ENCODE results near the gene JAML. TPM values are rescaled to one million over a fixed set of nuclear protein-coding genes. Genes with fewer than 3 reads are reported as not detected.
A peak's percentile ranks its signal among the peaks of the same experiment; 100 is the strongest.

JAML gene
- total and polyA plus RNA-seq, 12 donors: 0.50 to 19.5 (median 2.1) TPM

DNA sequence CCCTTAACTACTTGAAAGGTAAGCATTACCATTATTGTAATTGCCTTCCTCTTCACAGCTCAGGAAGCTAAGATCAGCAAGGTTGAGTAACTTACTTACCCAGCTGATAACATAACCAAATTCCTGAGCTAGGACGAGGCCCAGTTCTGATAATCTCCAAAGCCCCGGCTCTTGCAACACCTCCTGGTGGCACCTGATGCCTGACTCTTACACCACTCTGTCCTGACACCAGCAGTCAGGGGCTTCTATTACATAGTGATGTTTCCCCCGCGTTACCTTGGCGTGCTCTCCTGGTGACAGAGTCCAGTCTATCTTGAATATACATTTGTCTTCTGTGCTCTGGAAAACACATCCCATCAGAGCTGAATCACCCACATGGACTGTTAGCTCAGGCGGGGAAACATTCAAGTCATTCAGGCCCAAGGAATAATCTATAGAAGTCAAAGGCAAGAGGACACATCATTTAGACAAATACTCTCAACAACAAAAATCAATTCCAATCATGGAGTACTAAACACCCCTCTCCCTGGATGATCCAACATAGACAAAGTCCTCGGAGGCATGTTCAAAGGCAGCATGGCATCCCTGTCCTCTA, 12.6 kb downstream of the JAML start:
- peak overlapping the region in 1 of 10 donors; percentile 16 for H3K4me3 ChIP-seq
- no peaks in the 10 kb centered on the region for H3K27me3 ChIP-seq
- peak overlapping the region in 6 of 10 donors; percentile 19 to 85 (median 45) for H3K27ac ChIP-seq
- DNase-seq: peak in 1 of 2 donors; percentile 21
- H3K4me1 ChIP-seq: peaks cover 0 to 96% (median 17%) of the 10 kb centered on the region in 9 donors
- no peaks in the 10 kb centered on the region for H3K9me3 ChIP-seq
- intact Hi-C loops (cut with DNase I): no loop called here
- TF ChIP-seq, protein P1, sequence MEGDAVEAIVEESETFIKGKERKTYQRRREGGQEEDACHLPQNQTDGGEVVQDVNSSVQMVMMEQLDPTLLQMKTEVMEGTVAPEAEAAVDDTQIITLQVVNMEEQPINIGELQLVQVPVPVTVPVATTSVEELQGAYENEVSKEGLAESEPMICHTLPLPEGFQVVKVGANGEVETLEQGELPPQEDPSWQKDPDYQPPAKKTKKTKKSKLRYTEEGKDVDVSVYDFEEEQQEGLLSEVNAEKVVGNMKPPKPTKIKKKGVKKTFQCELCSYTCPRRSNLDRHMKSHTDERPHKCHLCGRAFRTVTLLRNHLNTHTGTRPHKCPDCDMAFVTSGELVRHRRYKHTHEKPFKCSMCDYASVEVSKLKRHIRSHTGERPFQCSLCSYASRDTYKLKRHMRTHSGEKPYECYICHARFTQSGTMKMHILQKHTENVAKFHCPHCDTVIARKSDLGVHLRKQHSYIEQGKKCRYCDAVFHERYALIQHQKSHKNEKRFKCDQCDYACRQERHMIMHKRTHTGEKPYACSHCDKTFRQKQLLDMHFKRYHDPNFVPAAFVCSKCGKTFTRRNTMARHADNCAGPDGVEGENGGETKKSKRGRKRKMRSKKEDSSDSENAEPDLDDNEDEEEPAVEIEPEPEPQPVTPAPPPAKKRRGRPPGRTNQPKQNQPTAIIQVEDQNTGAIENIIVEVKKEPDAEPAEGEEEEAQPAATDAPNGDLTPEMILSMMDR (IDR thresholded peaks at IDR 0.05): no peak
- ATAC-seq: peak in 5 of 8 donors; percentile 41 to 86 (median 55)
- WGBS, 2 donors: 53 to 71% methylated on average over 7 of the region's 7 CpGs
- H3K36me3 ChIP-seq: peaks cover 0 to 22% (median 0%) of the 10 kb centered on the region in 9 donors

DNA sequence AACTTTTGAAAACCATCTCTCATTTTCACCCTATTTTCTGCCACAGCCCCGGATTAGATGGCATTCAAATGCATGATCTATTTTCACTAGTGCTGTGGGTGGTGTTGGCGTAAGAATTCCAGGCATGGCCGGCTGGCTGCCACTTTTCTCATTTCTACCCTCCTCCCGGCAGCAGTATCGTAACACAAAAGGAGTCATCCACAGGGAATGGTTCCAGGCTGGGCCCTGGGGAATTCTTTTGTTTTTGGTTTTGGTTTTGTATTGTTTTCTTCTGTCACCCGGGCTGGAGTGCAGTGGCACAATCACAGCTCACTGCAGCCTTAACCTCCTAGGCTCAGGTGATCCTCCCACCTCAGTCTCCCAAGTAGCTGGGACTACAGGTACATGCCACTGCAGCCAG, 13.8 kb downstream of the JAML start:
- Histone ChIP-seq H3K4me1 (peaks cover 0 to 96% (median 23%) of the 10 kb centered on the region in 9 donors), H3K36me3 (peaks cover 0 to 22% (median 0%) of the 10 kb centered on the region in 9 donors), H3K9me3 (no peaks in the 10 kb centered on the region), H3K27ac (peak overlapping the region in 7 of 10 donors; percentile 33 to 85 (median 64)), H3K4me3 (peak overlapping the region in 1 of 10 donors; percentile 4), H3K27me3 (no peaks in the 10 kb centered on the region)
- TF ChIP-seq, protein P1 (IDR thresholded peaks at IDR 0.05): no peak
- ATAC-seq (peak in 6 of 8 donors; percentile 63 to 84 (median 74)), DNase-seq (peak in 1 of 2 donors; percentile 46)
- intact Hi-C loops (cut with DNase I): no loop called here
- WGBS, 2 donors: 10 to 19% methylated on average over 6 of the region's 6 CpGs

DNA sequence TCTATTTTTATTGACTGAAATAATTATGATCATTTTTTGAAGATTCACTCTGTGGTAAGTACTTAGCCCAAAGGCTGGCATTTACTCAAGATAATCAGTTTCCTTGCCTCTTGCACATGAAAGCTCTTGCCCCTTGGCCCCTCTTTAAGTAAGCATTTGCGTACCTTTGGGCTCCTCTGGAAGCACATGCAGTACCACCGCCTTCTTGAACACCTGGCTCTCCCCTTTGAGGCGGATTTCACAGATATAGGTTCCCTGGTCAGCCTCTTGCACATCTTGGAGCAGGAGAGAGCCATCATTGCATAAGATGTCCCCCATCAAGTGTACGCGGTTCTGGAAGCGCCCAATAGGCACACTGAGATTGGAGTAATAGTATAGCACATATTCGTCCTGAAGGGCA, 14.5 kb downstream of the JAML start:
- H3K4me3 ChIP-seq: no peak overlapping the region
- peaks cover 0 to 26% (median 0%) of the 10 kb centered on the region in 9 donors for H3K36me3 ChIP-seq
- WGBS, 2 donors: 88 to 94% methylated on average over 7 of the region's 7 CpGs
- no peak for DNase-seq
- no peaks in the 10 kb centered on the region for H3K27me3 ChIP-seq
- H3K4me1 ChIP-seq: peaks cover 0 to 96% (median 25%) of the 10 kb centered on the region in 9 donors
- no peak for ATAC-seq
- intact Hi-C loops (cut with DNase I): no loop called here
- no peaks in the 10 kb centered on the region for H3K9me3 ChIP-seq
- H3K27ac ChIP-seq: peak overlapping the region in 7 of 10 donors; percentile 33 to 85 (median 64)
- TF ChIP-seq, protein P1 (IDR thresholded peaks at IDR 0.05): no peak

DNA sequence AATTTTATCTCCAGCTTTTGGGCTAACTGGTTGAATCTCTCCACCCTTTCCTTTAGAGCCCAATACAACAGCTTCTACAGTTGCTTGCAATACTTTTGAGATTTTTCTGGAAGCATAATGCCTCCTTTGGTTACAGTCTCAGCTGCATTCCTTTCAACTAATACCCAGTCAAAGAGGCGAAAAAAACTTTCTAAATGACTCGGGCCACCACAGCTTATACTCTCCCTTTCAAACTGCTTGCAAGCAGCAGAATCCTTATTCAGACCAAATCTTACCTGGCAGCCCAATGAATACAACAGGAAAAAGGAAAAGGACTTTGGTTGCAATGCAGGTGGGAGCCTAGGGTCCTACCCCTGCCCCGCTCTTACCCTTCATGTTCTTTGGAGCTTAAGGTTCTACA, 15.8 kb downstream of the JAML start:
- Histone ChIP-seq H3K27me3 (no peaks in the 10 kb centered on the region), H3K27ac (peak overlapping the region in 1 of 10 donors; percentile 44), H3K36me3 (peaks cover 0 to 39% (median 0%) of the 10 kb centered on the region in 9 donors), H3K9me3 (no peaks in the 10 kb centered on the region), H3K4me1 (peaks cover 0 to 97% (median 25%) of the 10 kb centered on the region in 9 donors), H3K4me3 (no peak overlapping the region)
- TF ChIP-seq, protein P1 (IDR thresholded peaks at IDR 0.05): no peak
- intact Hi-C loops (cut with DNase I): no loop called here
- 89 to 93% methylated on average over 3 of the region's 3 CpGs for WGBS, 2 donors
- ATAC-seq (no peak), DNase-seq (no peak)
